T-cell (primary cell): ENCODE data around the gene TMEM106A. TPM values are rescaled to one million over a fixed set of nuclear protein-coding genes. Genes with fewer than 3 reads are reported as not detected.
"Not testable (repeated sequence)": the region's sequence is repeated elsewhere in the genome, so short reads cannot be mapped to it uniquely, and the experiment has no call there.

Experiments used
- ATAC-seq, 4 experiments: fragments of 200-7000 bp in 3 of 4; fragments of 150-1000 bp in 1 of 4; cut with Tn5 transposase; replicated peaks in 1 of 4; 1 replicate in 3 of 4; 2 replicates in 1 of 4; pipeline ENCODE4 v1.10.0; 2021; ENCODE audit warnings: moderate library complexity in 3 of 4, mild to moderate bottlenecking in 2 of 4, moderate number of reproducible peaks in 1 of 4
- CTCF ChIA-PET, 2 donors: fragments of 300-600 bp; sonication (Branson Sonifier 250); formaldehyde crosslinking; loops; one replicate each; lab custom pipeline; 2022; ENCODE audit warnings: antibody characterized with exemption in 2 of 2; lab: Charles Lee
- POLR2A ChIA-PET, 2 donors: fragments of 300-600 bp; sonication (Branson Sonifier 250); formaldehyde crosslinking; loops; one replicate each; lab custom pipeline; 2022; ENCODE audit warnings: antibody characterized with exemption in 2 of 2; lab: Charles Lee
- DNase-seq, 35 experiments: peaks; one replicate each; pipeline versions ENCODE4 v3.0.0 to v3.0.0-alpha.2; 2013 to 2023
- H3K27ac ChIP-seq: one replicate; pipeline ENCODE4 v1.5.1; 2013; ENCODE audit warnings: low read length
- H3K27me3 ChIP-seq, 2 experiments: replicated peaks in 1 of 2; 1 replicate in 1 of 2; 2 replicates in 1 of 2; pipeline versions ENCODE4 v1.6.1 to v1.7.0; 2013; ENCODE audit warnings: low read length in 1 of 2, mixed read lengths in 1 of 2; ENCODE audit not compliant: control insufficient read depth in 2 of 2, insufficient read depth in 2 of 2; ENCODE audit errors: extremely low read depth in 1 of 2
- H3K36me3 ChIP-seq, 2 donors: 1 replicate in 1 of 2; 2 replicates in 1 of 2; pipeline versions ENCODE4 v1.6.1 to v1.7.0; 2013; ENCODE audit warnings: low read length in 1 of 2; ENCODE audit not compliant: control insufficient read depth in 2 of 2, insufficient read depth in 1 of 2; ENCODE audit errors: extremely low read depth in 1 of 2
- H3K4me1 ChIP-seq, 2 experiments: 1 replicate in 1 of 2; 2 replicates in 1 of 2; pipeline versions ENCODE4 v1.6.1 to v1.7.0; 2013; ENCODE audit warnings: low read length in 2 of 2, mixed read lengths in 1 of 2; ENCODE audit not compliant: insufficient read depth in 2 of 2, control insufficient read depth in 1 of 2; ENCODE audit errors: extremely low read depth in 1 of 2
- H3K4me3 ChIP-seq, 2 donors: 1 replicate in 1 of 2; 2 replicates in 1 of 2; pipeline versions ENCODE4 v1.5.1 to v1.7.0; 2013; ENCODE audit warnings: mild to moderate bottlenecking in 2 of 2, low read length in 1 of 2, moderate library complexity in 1 of 2; ENCODE audit not compliant: control insufficient read depth in 1 of 2; ENCODE audit errors: extremely low read depth in 1 of 2
- H3K9me3 ChIP-seq: 2 replicates; pipeline ENCODE4 v1.7.0; 2013
- H3K27ac Mint-ChIP-seq, 2 donors: one replicate each; pipeline ENCODE4 v1.8.0; 2020 to 2021; ENCODE audit warnings: mild to moderate bottlenecking in 2 of 2, mixed read lengths in 2 of 2
- H3K27me3 Mint-ChIP-seq, 2 donors: one replicate each; pipeline ENCODE4 v1.8.0; 2021 to 2022; ENCODE audit warnings: mixed read lengths in 2 of 2
- H3K36me3 Mint-ChIP-seq: one replicate; pipeline ENCODE4 v1.8.0; 2021; ENCODE audit warnings: mixed read lengths
- H3K4me1 Mint-ChIP-seq, 3 donors: one replicate each; pipeline ENCODE4 v1.8.0; 2020 to 2022; ENCODE audit warnings: mixed read lengths in 3 of 3, mild to moderate bottlenecking in 1 of 3
- H3K4me3 Mint-ChIP-seq, 3 donors: one replicate each; pipeline ENCODE4 v1.8.0; 2020 to 2022; ENCODE audit warnings: mild to moderate bottlenecking in 3 of 3, mixed read lengths in 3 of 3, moderate library complexity in 3 of 3
- H3K9me3 Mint-ChIP-seq, 3 donors: one replicate each; pipeline ENCODE4 v1.8.0; 2020 to 2022; ENCODE audit warnings: mixed read lengths in 3 of 3
- WGBS: methylation state at CpG from one replicate; pipeline ENCODE4 v1.1.5; 2013; ENCODE audit warnings: missing lambda C conversion rate; ENCODE audit not compliant: insufficient coverage; 5-methylcytosine and 5-hydroxymethylcytosine counted together
- total RNA-seq, 35 experiments: library from RNA in 6 of 35; stranded (reverse) in 6 of 35; fragments of 120-200 nt in 1 of 35; gene quantifications; one replicate each; pipeline versions ENCODE4 v1.2.1 to v1.2.4 and lab custom pipeline; 2013 to 2026

TMEM106A gene
- total RNA-seq, 5 donors from 2014 or later (not counting 1 experiment from before 2014, with no cell fraction given), result 9.3 to 18.1 (median 10.4) TPM

DNA sequence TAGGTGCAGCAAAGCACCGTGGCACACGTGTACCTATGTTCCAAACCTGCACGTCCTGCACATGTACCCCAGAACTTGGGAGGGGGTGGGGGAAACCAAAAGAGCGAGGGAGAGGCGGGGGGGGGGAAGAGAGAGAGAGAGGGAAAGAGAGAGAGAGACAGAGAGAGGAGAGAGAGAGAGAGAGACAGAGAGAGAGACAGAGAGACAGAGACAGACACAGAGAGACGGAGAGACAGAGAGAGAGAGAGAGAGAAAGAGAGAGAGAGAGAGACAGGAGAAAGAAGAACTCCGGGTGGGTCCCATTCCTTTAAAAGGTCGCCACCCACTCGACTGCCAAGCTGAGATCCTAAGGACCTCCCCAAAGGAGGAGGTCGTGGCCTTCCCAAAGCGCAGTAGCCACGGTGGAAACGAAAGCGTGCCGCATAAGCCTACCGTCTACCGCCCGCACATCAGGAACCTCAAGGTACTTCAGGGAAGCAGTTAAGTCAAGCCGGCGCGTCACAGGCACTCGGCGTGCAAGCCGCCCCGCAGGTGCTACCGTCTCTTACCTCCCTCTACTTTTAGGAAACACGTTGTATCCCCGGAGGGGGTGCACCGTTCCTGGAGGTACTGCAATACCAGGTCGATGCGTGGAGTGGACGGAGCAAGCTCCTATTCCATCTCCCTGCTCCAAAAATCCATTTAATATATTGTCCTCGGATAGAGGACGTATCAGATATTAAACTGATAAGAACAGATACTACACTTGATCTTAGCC lies 29.1 kb downstream of the TMEM106A start:
- H3K9me3 ChIP-seq, H3K9me3 Mint-ChIP-seq, H3K4me3 Mint-ChIP-seq, H3K27me3 Mint-ChIP-seq, H3K4me3 ChIP-seq, H3K4me1 ChIP-seq, H3K27ac ChIP-seq, POLR2A ChIA-PET, DNase-seq, H3K36me3 Mint-ChIP-seq, CTCF ChIA-PET, H3K27ac Mint-ChIP-seq, H3K4me1 Mint-ChIP-seq, H3K36me3 ChIP-seq, H3K27me3 ChIP-seq: not testable (repeated sequence)
- WGBS, result no CpG with 5 or more reads among the region's 34 CpGs
- ATAC-seq, result peak in 1 of 4 experiments; percentile 34

- POLR2A ChIA-PET, H3K9me3 ChIP-seq, H3K4me1 ChIP-seq, H3K36me3 ChIP-seq, ATAC-seq, H3K36me3 Mint-ChIP-seq, H3K27ac Mint-ChIP-seq, H3K27me3 Mint-ChIP-seq, H3K4me3 Mint-ChIP-seq, H3K4me3 ChIP-seq, H3K4me1 Mint-ChIP-seq, H3K9me3 Mint-ChIP-seq, CTCF ChIA-PET, H3K27ac ChIP-seq, H3K27me3 ChIP-seq: not testable (repeated sequence)
- peak in 1 of 35 experiments; percentile 67 for DNase-seq
- WGBS, result no CpG with 5 or more reads among the region's 23 CpGs
These were observed 34.8 kb downstream of the TMEM106A start for GRCh38 chr17:43246456-43246855.

Other genes with a start within 250 kb of the TMEM106A start
- gene AARSD1, start 247.4 kb upstream of the TMEM106A start, total RNA-seq, result 10 to 100 TPM; 54.1 to 65.2 (median 60.0) TPM
- under 1 TPM in 3 of 5 donors, not detected in 2; 0.25 to 0.44 (median 0.41) TPM for gene PTGES3L, start 231.8 kb upstream of the TMEM106A start, total RNA-seq
- gene RUNDC1, start 231.3 kb upstream of the TMEM106A start, total RNA-seq, result 10 to 100 TPM; 11.5 to 24.0 (median 23.7) TPM
- gene RPL27, start 213.5 kb upstream of the TMEM106A start, total RNA-seq, result 1,000 to 10,000 TPM; 1,254 to 1,790 (median 1,710) TPM
- 10 to 100 TPM; 27.0 to 44.6 (median 34.1) TPM for gene IFI35, start 205.1 kb upstream of the TMEM106A start, total RNA-seq
- gene VAT1, start 189.5 kb upstream of the TMEM106A start, total RNA-seq, result 10 to 100 TPM; 26.4 to 62.6 (median 48.5) TPM
- gene RND2, start 186.6 kb upstream of the TMEM106A start, total RNA-seq, result under 1 TPM; 0.08 to 0.64 (median 0.32) TPM
- gene BRCA1, start 86.5 kb upstream of the TMEM106A start, total RNA-seq, result 1 to 10 TPM; 2.8 to 5.5 (median 4.2) TPM
- gene NBR1, start 40.7 kb upstream of the TMEM106A start, total RNA-seq, result 10 to 100 TPM; 51.5 to 82.2 (median 80.1) TPM
- not detected for gene CCDC200, start 16.7 kb downstream of the TMEM106A start, total RNA-seq
- gene RNU2-1, start 22.1 kb downstream of the TMEM106A start, total RNA-seq, result 1,000 to 10,000 TPM; 2,693 to 4,491 (median 3,278) TPM
- gene ARL4D, start 187.1 kb downstream of the TMEM106A start, total RNA-seq, result 1 to 10 TPM; 1.3 to 2.9 (median 2.4) TPM